Lower leg skin (tissue), 4 donors: ENCODE results near the gene GPR158. TPM values are rescaled to one million over a fixed set of nuclear protein-coding genes. Genes with fewer than 3 reads are reported as not detected.

Source experiments
- DNase-seq, 2 donors: peaks; one replicate each; pipeline ENCODE4 v3.0.0-alpha.2; 2019; ENCODE audit warnings: low spot score in 2 of 2
- H3K4me3 ChIP-seq: fragments of 200-600 bp; sonication (generic); 2 replicates; pipeline ENCODE4 v1.5.1; 2017; ENCODE audit warnings: mild to moderate bottlenecking, low read depth; ENCODE audit not compliant: poor library complexity, severe bottlenecking
- POLR2A ChIP-seq, 2 donors: fragments of 450-650 bp; IDR thresholded peaks; one replicate each; pipeline ENCODE4 v1.6.1; 2016 to 2017; ENCODE audit warnings: antibody characterized with exemption in 2 of 2, mild to moderate bottlenecking in 1 of 2, moderate library complexity in 1 of 2
- WGBS, 2 donors: methylation state at CpG; one replicate each; pipeline ENCODE4 v1.1.5; 2018; 5-methylcytosine and 5-hydroxymethylcytosine counted together
- intact Hi-C: fragments of 100-400 bp; cut with DNase I; formaldehyde crosslinking; loops from one replicate; pipeline ENCODE4 v1.15.0; 2023; ENCODE audit warnings: low total_unique reads
- total RNA-seq, 4 donors: library from RNA; depleted of rRNA; stranded (reverse); fragments of >200 nt; gene quantifications; one replicate each; pipeline ENCODE4 v1.1.0, GENCODE V29; 2016
- TF ChIP-seq, protein P1 (sequence below), 3 donors: fragments of 450-650 bp; IDR thresholded peaks; one replicate each; pipeline ENCODE4 v1.5.1; 2016; ENCODE audit warnings: antibody characterized with exemption in 3 of 3, mild to moderate bottlenecking in 3 of 3, moderate library complexity in 2 of 3

GPR158 gene
- total RNA-seq, 4 donors from 2014 or later = 0.13 TPM; not detected in 3

- no peak overlapping the region for H3K4me3 ChIP-seq
- WGBS, 2 donors = 4 to 6% methylated on average over 17 to 20 of the region's 66 CpGs
- intact Hi-C loops = no loop called here
- no peak for DNase-seq
- no peak for TF ChIP-seq POLR2A (IDR thresholded peaks at IDR 0.05)
- TF ChIP-seq, protein P1, sequence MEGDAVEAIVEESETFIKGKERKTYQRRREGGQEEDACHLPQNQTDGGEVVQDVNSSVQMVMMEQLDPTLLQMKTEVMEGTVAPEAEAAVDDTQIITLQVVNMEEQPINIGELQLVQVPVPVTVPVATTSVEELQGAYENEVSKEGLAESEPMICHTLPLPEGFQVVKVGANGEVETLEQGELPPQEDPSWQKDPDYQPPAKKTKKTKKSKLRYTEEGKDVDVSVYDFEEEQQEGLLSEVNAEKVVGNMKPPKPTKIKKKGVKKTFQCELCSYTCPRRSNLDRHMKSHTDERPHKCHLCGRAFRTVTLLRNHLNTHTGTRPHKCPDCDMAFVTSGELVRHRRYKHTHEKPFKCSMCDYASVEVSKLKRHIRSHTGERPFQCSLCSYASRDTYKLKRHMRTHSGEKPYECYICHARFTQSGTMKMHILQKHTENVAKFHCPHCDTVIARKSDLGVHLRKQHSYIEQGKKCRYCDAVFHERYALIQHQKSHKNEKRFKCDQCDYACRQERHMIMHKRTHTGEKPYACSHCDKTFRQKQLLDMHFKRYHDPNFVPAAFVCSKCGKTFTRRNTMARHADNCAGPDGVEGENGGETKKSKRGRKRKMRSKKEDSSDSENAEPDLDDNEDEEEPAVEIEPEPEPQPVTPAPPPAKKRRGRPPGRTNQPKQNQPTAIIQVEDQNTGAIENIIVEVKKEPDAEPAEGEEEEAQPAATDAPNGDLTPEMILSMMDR (IDR thresholded peaks at IDR 0.05) = no peak
Observed at GRCh38 chr10:25175527-25176420, 973 bp downstream of the GPR158 start.

DNA sequence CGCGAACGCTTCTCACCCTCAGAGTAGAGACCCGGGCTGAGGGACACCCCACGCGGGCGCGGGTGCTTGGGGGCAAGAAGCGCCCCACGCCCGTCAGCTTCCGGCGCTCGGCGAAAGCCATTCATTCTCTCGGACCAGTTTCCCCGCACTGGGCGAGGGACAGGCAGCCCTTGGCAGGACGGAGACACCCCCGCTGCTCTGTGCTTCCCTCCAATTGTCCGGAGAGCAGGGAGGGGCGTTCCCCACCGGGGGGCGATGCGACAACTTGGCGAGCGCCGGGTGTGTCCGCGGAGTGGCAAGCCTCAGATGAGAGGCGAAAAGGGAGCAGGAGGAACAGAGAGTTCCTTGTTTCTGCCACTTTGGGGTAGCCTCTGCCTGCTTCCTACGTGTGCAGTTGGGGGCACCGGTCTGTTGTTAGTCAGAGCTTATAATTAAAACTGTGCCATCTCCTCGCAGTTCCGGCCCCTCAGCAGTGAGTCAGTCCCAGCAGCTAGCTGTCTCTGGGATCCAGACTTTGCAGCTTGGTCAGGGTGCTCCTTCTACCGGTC is 1.7 kb downstream of the GPR158 start:
- intact Hi-C loops = no loop called here
- TF ChIP-seq, protein P1 (IDR thresholded peaks at IDR 0.05) = no peak
- TF ChIP-seq POLR2A (IDR thresholded peaks at IDR 0.05) = no peak
- DNase-seq = no peak
- WGBS, 2 donors = 2 to 8% methylated on average over 23 to 33 of the region's 36 CpGs
- H3K4me3 ChIP-seq = no peak overlapping the region

DNA sequence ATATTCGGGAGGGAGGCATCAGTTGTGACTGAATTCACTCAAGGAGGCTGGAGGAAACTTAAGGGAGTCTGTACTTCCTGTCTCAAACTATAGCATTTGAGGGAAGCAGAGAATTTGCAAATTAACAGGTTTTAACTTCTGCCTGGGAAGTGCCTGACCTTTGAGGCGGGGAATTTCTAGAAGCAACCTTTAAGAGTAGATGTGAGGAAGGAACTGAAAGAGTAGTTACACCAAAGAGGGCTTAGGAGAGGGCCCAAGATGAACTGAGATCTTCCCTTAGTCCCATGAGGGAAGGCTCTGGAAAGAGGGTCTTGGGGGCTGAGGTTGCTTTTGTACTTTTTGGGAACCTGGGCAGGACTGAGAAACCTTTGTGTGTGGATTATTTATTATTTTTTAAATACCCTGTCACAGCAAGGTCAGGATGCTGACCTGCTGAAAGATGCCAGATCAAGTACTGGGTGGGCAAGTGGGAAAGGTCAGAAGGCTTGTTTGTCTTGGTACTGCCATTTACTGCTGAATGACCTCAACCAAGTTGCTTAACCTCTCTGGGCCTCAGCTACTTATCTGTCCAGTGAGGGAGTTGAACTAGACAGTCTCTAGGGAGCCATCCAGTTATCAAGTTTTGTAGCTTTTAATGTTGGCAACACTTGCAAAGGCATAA is 2.4 kb downstream of the GPR158 start:
- TF ChIP-seq POLR2A (IDR thresholded peaks at IDR 0.05) = no peak
- TF ChIP-seq, protein P1 (IDR thresholded peaks at IDR 0.05) = no peak
- WGBS, 2 donors = 27 to 40% methylated on average over 2 of the region's 2 CpGs
- no peak overlapping the region for H3K4me3 ChIP-seq
- intact Hi-C loops = no loop called here
- DNase-seq = no peak

GRCh38 chr10:25177754-25178135 is 2.9 kb downstream of the GPR158 start:
- no peak overlapping the region for H3K4me3 ChIP-seq
- WGBS, 2 donors = 85 to 92% methylated on average over 2 of the region's 2 CpGs
- no peak for TF ChIP-seq POLR2A (IDR thresholded peaks at IDR 0.05)
- TF ChIP-seq, protein P1 (IDR thresholded peaks at IDR 0.05) = no peak
- intact Hi-C loops = no loop called here
- no peak for DNase-seq

GRCh38 chr10:25178411-25178810 is 3.6 kb downstream of the GPR158 start:
- intact Hi-C loops = no loop called here
- TF ChIP-seq, protein P1 (IDR thresholded peaks at IDR 0.05) = no peak
- TF ChIP-seq POLR2A (IDR thresholded peaks at IDR 0.05) = no peak
- no peak overlapping the region for H3K4me3 ChIP-seq
- no peak for DNase-seq
